Nephron progenitor cell (in vitro differentiated cells): Measurements from ENCODE around the gene IGFBP5.

Experiments
- DNase-seq: peaks from one replicate; pipeline ENCODE4 v3.0.0; 2021
- H3K27ac Mint-ChIP-seq: 2 replicates; pipeline ENCODE4 v1.8.0; 2021; ENCODE audit warnings: mild to moderate bottlenecking, moderate library complexity, mixed read lengths
- H3K27me3 Mint-ChIP-seq: 2 replicates; pipeline ENCODE4 v1.8.0; 2021; ENCODE audit warnings: mild to moderate bottlenecking, low read depth, mixed read lengths; ENCODE audit not compliant: poor library complexity
- H3K36me3 Mint-ChIP-seq: 2 replicates; pipeline ENCODE4 v1.8.0; 2021; ENCODE audit warnings: low read depth, mixed read lengths
- H3K4me1 Mint-ChIP-seq: 2 replicates; pipeline ENCODE4 v1.8.0; 2021; ENCODE audit warnings: mixed read lengths
- H3K4me3 Mint-ChIP-seq: 2 replicates; pipeline ENCODE4 v1.8.0; 2021; ENCODE audit warnings: mild to moderate bottlenecking, moderate library complexity, mixed read lengths
- H3K9me3 Mint-ChIP-seq: 2 replicates; pipeline ENCODE4 v1.8.0; 2021; ENCODE audit warnings: mild to moderate bottlenecking, moderate library complexity, mixed read lengths
- TF ChIP-seq, protein P1 (sequence below): fragments of 200-600 bp; sonication (generic); IDR thresholded peaks from 2 replicates; pipeline ENCODE4 v1.5.0; 2021; ENCODE audit warnings: antibody characterized with exemption

Gene IGFBP5

GRCh38 chr2:216713691-216714336 is 18.5 kb upstream of the IGFBP5 start:
- H3K4me3 Mint-ChIP-seq: no peak overlapping the region
- H3K4me1 Mint-ChIP-seq: peaks cover 46% of the 10 kb centered on the region
- no peak for DNase-seq

GRCh38 chr2:216711348-216711747 is 16.0 kb upstream of the IGFBP5 start:
- no peak for DNase-seq
- H3K4me1 Mint-ChIP-seq: peaks cover 35% of the 10 kb centered on the region
- peaks cover 11% of the 10 kb centered on the region for H3K9me3 Mint-ChIP-seq
- peak overlapping the region; percentile 41 for H3K27ac Mint-ChIP-seq
- peaks cover 4% of the 10 kb centered on the region for H3K27me3 Mint-ChIP-seq
- H3K4me3 Mint-ChIP-seq: no peak overlapping the region
- H3K36me3 Mint-ChIP-seq: no peaks in the 10 kb centered on the region
- TF ChIP-seq, protein P1, sequence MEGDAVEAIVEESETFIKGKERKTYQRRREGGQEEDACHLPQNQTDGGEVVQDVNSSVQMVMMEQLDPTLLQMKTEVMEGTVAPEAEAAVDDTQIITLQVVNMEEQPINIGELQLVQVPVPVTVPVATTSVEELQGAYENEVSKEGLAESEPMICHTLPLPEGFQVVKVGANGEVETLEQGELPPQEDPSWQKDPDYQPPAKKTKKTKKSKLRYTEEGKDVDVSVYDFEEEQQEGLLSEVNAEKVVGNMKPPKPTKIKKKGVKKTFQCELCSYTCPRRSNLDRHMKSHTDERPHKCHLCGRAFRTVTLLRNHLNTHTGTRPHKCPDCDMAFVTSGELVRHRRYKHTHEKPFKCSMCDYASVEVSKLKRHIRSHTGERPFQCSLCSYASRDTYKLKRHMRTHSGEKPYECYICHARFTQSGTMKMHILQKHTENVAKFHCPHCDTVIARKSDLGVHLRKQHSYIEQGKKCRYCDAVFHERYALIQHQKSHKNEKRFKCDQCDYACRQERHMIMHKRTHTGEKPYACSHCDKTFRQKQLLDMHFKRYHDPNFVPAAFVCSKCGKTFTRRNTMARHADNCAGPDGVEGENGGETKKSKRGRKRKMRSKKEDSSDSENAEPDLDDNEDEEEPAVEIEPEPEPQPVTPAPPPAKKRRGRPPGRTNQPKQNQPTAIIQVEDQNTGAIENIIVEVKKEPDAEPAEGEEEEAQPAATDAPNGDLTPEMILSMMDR: no peak

More at GRCh38 chr2:216713691-216714336, 18.5 kb upstream of the IGFBP5 start:
- Mint-ChIP-seq H3K36me3 (no peaks in the 10 kb centered on the region), H3K9me3 (peaks cover 9% of the 10 kb centered on the region), H3K27me3 (peaks cover 6% of the 10 kb centered on the region), H3K27ac (no peak overlapping the region)
- TF ChIP-seq, protein P1: no peak

DNA sequence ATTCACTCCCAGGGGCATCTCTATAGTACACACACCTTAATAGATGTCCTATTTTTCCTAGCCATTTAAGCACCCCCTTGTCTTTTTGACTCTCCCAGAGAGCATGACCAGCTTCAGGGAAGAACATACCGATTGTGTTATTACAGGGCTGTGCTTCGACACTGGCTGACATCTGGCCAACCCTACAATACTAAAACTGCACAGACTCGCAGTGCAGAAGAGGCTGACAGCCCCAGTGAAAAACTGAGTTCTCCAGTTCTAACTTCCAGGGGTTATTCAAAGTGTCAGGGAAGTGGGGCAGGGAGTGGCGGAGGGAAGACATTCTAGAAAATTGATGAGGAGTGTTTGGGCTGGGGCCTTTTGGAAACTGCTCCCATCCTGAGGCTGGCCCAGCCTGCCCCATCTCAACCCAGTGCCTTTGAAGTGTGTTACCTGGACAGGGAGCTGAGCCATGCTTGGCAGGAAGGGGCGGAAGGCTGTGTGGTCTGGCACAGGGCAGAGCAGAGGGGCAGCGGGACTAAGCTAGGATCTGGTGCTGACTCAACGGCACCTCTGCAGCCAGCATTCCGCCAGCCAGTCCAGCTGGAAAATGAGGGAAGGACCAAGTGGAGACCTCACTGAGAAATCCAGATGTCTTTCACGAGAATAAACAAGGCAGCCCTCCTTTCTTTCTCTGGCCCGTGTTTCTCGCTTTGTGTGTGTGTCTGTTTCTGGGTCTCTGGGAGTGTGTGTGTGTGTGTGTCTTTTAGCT is 15.4 kb upstream of the IGFBP5 start:
- H3K36me3 Mint-ChIP-seq: no peaks in the 10 kb centered on the region
- H3K4me1 Mint-ChIP-seq: peaks cover 34% of the 10 kb centered on the region
- H3K4me3 Mint-ChIP-seq: no peak overlapping the region
- peak overlapping the region; percentile 84 for H3K27ac Mint-ChIP-seq
- peaks cover 11% of the 10 kb centered on the region for H3K9me3 Mint-ChIP-seq
- DNase-seq: no peak
- TF ChIP-seq, protein P1: no peak
- peaks cover 4% of the 10 kb centered on the region for H3K27me3 Mint-ChIP-seq

DNA sequence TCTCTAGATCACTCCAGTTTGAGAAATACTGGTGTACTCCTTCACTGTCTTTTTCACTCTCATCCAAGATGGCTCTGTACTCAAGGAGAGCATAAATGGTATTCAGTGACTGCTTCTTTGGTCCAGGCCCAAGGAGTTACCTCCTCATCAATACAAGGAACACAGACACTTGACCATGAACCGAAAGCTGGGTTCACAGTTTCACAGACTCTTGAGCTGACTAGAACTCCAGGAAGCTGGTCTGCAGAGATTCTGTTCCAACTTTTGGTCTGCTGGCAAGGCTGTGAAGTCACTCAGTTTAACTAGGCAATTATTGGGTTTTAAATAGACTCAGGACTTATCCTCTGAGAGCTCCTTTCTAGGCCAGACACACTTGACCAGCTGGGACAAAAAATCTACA is 7.4 kb upstream of the IGFBP5 start:
- no peaks in the 10 kb centered on the region for H3K27me3 Mint-ChIP-seq
- peaks cover 5% of the 10 kb centered on the region for H3K4me1 Mint-ChIP-seq
- H3K4me3 Mint-ChIP-seq: no peak overlapping the region
- no peak overlapping the region for H3K27ac Mint-ChIP-seq
- TF ChIP-seq, protein P1: no peak
- DNase-seq: no peak
- peaks cover 5% of the 10 kb centered on the region for H3K36me3 Mint-ChIP-seq
- H3K9me3 Mint-ChIP-seq: no peaks in the 10 kb centered on the region

- H3K9me3 Mint-ChIP-seq: no peaks in the 10 kb centered on the region
- TF ChIP-seq, protein P1: no peak
- no peaks in the 10 kb centered on the region for H3K27me3 Mint-ChIP-seq
- H3K36me3 Mint-ChIP-seq: peaks cover 5% of the 10 kb centered on the region
- no peak overlapping the region for H3K27ac Mint-ChIP-seq
- H3K4me1 Mint-ChIP-seq: peaks cover 5% of the 10 kb centered on the region
- H3K4me3 Mint-ChIP-seq: no peak overlapping the region
- DNase-seq: no peak
These were observed 6.2 kb upstream of the IGFBP5 start for GRCh38 chr2:216701544-216701943.

- Mint-ChIP-seq H3K9me3 (no peaks in the 10 kb centered on the region), H3K27ac (no peak overlapping the region), H3K4me3 (no peak overlapping the region), H3K4me1 (peaks cover 5% of the 10 kb centered on the region), H3K27me3 (no peaks in the 10 kb centered on the region), H3K36me3 (peaks cover 5% of the 10 kb centered on the region)
- DNase-seq: no peak
- TF ChIP-seq, protein P1: no peak
These were observed 5.4 kb upstream of the IGFBP5 start for GRCh38 chr2:216700781-216701180.
